ENCODE measurements around the gene ATP5PF.
"Not testable (repeated sequence)": the region's sequence is repeated elsewhere in the genome, so short reads cannot be mapped to it uniquely, and the experiment has no call there.

ATP5PF gene

DNA sequence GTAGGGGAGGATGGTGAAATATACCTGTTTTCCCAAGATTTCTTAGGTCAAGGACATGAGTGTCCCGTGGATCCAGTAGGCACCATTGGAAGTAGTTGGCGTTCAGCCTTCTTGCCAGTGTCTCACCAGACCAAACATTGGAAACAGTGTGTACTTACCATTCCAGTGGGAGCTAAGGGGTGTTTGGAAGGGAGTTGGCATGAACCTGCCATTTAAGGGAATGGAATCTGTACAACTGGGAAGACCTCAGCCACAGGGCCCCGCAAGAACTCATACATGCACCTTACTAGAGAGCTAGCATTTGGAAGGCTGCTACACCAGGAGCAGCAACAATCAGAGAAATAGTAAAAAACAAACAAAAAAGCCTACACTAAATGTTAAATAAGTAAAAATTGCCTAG lies 12.7 kb downstream of the ATP5PF start:
- DNase-seq: no peak

DNA sequence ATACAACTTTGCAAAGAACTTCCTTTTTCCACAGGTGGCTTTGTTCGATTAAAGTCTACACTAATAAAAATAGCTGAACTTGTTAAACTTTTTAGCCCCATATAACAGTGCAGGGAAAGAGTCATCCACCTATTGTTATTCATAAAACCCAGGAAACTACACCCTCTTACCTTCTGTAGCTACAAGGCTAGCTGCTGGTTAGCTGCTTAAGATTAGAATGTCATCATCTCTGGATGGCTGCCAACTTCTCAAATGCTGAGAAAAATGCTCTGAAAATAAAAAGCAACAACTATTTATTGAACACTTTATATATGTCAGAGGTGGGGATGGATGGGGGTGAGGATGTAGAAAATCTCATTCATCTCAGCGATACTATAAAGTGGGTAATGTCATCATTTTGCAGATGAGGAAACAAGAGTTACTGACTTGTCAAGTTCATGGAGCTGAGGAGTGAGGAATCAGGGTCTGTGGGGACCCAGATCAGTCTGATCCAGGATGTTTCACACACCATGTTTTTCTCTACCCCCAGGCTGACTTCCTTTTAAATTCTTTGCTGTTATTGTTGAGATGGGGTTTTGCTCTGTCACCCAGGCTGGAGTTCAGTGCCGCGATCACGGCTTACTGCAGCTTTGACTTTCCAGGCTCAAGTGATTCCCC lies 17.1 kb downstream of the ATP5PF start:
- DNase-seq: no peak

DNA sequence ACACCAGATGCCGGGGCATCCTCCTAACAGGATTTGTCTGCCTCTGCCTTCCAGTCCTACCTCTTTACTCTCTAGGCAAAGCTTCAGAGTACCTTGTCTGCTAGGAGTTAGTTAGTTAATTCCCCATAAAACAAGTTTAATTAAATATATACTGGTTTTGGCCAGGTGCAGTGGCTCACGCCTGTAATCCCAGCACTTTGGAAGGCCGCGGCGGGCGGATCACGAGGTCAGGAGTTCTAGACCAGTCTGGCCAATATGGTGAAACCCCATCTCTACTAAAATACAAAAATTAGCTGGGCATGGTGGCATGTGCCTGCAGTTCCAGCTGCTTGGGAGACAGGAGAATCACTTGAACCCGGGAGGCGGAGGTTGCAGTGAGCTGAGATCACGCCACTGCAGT lies 20.6 kb downstream of the ATP5PF start:
- DNase-seq: not testable (repeated sequence)

DNA sequence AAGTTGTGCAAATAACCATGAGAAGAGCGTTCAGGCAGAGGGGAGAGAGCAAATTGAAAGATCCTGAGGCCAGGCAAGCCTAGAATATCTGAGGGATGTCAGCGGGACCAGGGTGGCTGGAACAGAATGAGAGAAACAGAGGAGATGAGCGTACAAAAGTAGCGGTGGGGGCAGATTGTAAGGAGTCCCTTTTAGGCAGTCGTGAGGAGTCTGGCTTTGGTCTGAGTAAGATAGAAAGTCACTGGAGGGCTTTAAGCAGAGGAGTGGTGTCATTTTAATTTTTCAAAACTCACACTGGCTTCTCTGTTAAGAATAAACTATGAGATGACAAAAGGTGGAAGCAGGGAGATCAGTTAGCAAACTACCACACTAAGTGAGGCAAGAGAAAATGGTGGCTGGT lies 24.2 kb downstream of the ATP5PF start:
- DNase-seq: no peak

DNA sequence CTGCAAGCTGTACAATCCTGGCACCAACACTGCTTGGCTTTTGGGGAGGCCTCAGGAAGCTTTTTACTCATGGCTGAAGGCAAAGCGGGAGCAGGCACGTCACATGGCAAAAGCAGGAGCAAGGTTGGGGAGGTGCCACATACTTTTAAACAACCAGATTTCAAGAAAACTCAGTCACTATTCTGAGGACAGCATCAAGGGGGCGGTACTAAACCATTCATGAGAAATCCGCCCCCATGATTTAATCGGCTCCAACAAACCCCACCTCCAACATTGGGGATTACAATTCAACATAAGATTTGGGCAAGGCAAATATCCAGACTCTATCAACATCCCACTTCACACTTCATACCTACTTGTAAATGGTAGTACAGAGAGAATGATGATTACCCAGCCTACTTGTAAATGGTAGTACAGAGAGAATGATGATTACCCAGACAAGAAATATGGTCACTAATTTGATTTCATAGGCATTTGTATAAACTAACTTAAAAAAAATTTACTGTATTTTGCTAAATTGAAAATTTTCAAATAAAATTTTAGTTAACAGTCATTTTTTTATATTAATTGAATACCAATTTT lies 24.9 kb downstream of the ATP5PF start:
- DNase-seq: no peak

DNA sequence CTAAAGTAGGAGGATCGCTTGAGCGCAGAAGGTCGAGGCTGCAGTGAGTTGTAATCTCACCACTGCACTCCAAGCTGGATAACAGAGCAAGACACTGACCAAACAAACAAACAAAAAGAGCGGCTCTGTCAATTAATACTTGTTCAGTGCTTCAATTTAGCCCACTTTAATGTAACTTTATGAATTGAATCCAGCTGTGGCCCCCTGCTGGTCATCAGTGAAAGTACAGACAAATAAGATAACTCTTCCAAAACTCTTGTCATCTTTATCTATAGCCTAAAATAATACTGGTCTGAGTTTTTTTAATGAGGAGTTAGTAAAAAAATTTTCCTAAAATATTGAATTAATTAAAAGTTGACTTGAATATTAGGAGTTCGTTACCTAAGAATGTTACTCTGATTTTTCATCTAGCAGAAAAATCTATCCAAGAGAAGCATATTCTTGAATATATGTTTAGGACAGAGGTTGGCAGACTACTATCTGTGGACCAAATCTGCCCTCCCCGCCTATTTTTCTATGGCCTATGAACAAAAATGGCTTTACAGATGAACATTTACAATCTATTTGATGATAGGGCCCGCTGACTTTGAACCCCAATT lies 26.1 kb downstream of the ATP5PF start:
- DNase-seq: peak; percentile 33

DNA sequence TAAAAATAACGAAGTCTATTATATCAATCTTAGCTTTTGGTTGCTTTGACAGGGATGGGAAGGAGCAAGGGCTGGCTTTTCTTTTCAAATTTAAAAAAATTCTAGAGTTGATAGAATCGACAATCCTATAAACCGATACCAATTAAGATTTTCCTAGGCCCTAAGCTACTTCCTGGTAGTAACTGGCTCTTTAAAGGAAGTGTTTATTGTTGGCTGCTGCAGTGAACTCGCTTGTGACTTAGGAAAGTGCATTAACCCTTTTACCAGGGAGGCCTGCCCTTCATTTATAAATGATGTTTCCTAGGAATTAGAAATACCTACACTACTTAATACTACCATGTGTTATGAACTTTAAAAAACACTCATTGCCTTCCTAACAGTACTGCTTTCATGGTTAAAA lies 33.2 kb downstream of the ATP5PF start:
- no peak for DNase-seq

DNA sequence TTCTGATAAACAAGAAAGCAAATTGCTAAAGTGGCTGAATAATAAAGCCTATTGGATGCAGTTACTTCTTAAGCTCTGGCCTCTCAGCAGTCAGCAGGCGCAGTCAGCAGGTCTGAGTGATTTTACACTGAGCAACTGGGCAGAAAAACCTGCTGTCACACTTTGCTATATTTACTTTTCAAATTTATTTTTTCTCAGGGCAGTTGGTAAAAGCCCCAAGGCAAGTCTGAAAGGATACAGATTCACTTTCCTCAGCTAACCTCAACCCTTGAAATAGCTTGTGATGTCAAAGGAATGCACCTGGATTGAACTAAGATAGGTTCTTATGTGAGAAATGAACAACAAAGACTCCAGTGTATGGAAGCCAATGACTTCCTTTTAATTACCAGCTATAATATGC lies 34.0 kb downstream of the ATP5PF start:
- DNase-seq: no peak

DNA sequence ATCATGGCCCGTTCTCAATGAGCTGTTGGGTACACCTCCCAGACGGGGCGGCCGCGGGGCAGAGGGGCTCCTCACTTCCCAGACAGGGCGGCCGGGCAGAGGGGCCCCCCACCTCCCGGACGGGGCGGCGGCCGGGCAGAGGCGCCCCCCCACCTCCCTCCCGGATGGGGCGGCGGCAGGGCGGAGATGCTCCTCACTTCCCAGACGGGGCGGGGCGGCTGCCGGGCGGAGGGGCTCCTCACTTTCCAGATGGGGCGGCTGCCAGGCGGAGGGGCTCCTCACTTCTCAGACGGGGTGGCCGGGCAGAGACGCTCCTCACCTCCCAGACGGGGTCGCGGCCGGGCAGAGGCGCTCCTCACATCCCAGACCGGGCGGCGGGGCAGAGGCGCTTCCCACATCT lies 39.2 kb downstream of the ATP5PF start:
- DNase-seq: not testable (repeated sequence)

DNA sequence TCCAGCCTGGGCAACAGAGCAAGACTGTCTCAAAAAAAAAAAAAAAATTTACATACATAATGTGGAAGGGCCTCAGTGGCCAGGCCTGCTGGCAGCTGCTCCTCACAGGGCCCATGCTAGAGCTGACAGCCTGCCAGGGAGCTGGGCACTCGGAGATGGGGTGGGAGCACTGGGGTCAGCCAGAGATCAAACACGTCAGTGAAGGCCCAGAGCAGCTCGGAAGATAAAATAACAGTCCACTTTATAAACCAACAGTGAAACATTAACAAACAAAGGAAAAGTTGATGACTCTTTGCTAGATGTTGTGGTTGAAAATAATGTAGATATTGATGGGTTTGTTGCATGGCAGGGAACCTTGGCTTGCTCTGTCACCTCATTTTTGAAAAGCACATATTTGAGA lies 42.7 kb downstream of the ATP5PF start:
- no peak for DNase-seq

DNA sequence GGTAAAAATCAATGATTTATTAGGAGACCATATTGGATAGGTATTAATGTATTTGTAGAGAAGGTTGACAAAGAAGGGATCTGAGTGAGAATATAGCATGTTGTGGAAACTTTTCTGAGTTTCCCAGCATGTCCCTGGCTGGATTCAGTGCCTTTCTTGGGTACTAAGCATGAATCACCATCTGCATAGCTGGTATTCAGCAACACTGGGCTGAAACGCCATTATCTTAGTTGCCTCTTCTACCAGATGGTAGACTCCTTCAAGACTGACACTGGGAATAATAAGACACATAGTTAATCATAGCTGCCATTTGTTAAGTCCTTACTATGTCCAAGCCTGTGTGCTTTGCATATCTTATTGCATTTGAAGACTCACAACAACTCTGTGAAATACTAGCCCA lies 45.5 kb downstream of the ATP5PF start:
- DNase-seq: no peak

DNA sequence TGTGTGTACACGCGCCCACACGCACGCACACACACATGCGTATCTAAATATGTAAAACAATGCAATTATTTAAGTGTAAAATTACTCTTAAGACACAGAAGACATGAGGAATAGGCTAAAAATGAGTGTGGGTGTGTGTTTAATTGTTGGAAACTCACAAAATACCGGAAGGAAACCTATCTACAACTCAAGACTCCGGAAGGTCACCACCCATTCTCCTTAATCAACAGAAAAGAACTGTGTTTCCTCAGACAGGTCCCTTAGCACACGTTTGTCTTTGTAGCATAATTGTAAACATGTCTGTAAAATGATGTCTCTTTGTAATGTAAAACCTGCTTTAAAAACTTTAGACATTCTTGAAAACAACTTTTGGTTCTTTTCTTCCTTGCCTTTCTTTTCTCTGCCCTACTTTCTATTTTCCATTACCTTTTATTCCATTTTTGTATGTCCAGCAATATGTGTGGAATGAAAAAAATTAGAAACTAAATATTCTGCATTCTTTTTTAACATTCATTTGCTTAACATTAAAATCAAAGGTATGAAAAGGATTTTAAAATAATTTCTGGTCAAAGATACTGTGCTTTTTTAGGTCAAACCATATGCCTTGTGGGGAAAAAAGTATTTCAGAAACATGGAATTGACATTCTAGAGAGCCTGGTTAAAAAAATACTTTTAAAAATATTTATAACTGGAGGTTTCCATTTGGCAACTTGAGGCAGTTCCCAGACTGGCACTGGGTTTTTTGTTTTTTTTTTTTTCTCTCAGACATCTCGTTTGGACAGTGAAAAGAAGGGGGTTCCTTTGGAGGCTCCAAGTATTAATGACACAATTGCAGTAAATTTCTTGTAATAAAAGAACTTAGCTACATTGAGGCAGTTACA lies 46.2 kb downstream of the ATP5PF start:
- no peak for DNase-seq

DNA sequence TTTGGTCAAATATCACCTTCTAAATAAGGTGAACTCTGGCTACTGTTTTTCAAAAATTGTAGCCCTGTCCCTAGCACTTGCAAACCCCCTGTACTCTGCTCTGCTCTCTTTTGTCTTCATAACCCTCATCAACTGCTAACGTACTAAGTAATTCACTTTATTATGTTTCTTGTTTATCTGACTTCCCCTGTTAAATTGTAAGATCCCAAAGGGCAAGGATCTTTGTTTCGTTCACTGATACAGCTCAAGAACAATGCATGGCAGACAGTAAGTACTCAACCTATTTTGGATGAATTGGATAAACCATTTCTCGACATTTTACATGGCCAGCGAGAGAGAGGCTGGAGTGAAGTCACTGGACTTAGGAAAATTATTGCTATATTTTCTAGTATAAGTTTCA lies 46.9 kb downstream of the ATP5PF start:
- DNase-seq: no peak

DNA sequence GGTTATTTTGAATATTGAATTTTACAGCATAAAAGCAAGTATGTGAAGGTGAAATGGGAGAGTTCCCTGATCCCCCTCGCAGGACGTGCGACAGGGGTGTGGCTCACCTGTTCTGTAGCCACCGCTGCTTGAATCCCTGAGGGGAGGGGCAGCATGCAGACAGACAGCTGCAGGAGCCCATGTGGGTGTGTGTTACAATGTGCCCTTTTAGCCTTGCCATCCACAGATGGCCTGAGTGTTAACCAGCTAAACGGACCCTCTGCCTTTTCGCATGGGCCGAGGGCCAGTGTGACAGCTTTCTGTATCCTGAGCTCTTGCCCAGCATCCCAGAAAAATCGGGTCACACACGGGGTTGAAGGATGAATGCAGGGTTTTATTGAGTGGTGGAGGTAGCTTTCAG lies 52.3 kb downstream of the ATP5PF start:
- DNase-seq: no peak

DNA sequence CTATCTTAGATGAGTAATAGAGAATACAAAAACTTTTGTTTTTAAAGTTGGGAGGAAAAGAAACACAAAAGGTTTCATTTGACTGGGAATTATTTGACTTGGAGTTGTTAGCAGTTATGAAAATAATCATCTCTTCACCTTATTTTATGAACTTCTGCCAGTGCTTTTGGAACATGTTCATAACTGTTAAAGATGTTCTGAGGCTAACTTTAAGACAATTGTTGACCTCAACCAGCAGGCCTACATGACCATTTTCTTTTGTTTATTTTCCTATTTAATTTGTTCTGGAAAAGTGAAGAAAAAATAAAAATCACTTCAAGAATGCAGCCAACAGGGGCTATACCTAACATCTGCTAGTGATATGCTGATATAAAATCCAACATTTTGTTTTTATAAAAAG lies 58.3 kb downstream of the ATP5PF start:
- DNase-seq: no peak
